H9 (cell line): ENCODE results near the gene GTF2H4. TPM values are rescaled to one million over a fixed set of nuclear protein-coding genes. Genes with fewer than 3 reads are reported as not detected.

Source experiments
- DNase-seq: peaks from one replicate; pipeline ENCODE4 v3.0.0-alpha.2; 2017
- H2AFZ ChIP-seq: one replicate; pipeline ENCODE4 v1.6.1; 2013; ENCODE audit warnings: mild to moderate bottlenecking, low read length, control low read depth, moderate library complexity
- H2AK5ac ChIP-seq: 2 replicates; pipeline ENCODE4 v1.6.1; 2013; ENCODE audit warnings: low read length, control low read depth, mixed read lengths; ENCODE audit not compliant: insufficient read length
- H2BK120ac ChIP-seq: one replicate; pipeline ENCODE4 v1.6.1; 2013; ENCODE audit warnings: low read depth, mild to moderate bottlenecking, low read length, control low read depth, inconsistent platforms; ENCODE audit not compliant: poor library complexity, severe bottlenecking
- H2BK12ac ChIP-seq: 2 replicates; pipeline ENCODE4 v1.6.1; 2013; ENCODE audit warnings: low read length, control low read depth, mixed read lengths, low read depth; ENCODE audit not compliant: insufficient read length
- H2BK15ac ChIP-seq: 2 replicates; pipeline ENCODE4 v1.6.1; 2013; ENCODE audit warnings: low read depth, low read length, control low read depth
- H2BK20ac ChIP-seq: one replicate; pipeline ENCODE4 v1.6.1; 2013; ENCODE audit warnings: low read depth, mild to moderate bottlenecking, low read length, control low read depth, inconsistent platforms; ENCODE audit not compliant: poor library complexity, severe bottlenecking
- H2BK5ac ChIP-seq: 2 replicates; pipeline ENCODE4 v1.6.1; 2013; ENCODE audit warnings: low read length, control low read depth, mixed read lengths; ENCODE audit not compliant: insufficient read length
- H3K14ac ChIP-seq: 2 replicates; pipeline ENCODE4 v1.6.1; 2013; ENCODE audit warnings: low read length, control low read depth; ENCODE audit not compliant: insufficient read depth
- H3K18ac ChIP-seq: 2 replicates; pipeline ENCODE4 v1.6.1; 2013; ENCODE audit warnings: low read depth, mild to moderate bottlenecking, mixed read lengths, low read length, control low read depth; ENCODE audit not compliant: insufficient read length
- H3K23ac ChIP-seq: 2 replicates; pipeline ENCODE4 v1.6.1; 2013; ENCODE audit warnings: low read length, control low read depth, mixed read lengths, low read depth; ENCODE audit not compliant: insufficient read length
- H3K23me2 ChIP-seq: 2 replicates; pipeline ENCODE4 v1.6.1; 2013; ENCODE audit warnings: low read depth, mild to moderate bottlenecking, mixed read lengths, low read length, control low read depth; ENCODE audit not compliant: insufficient read length, poor library complexity, severe bottlenecking
- H3K27ac ChIP-seq: 2 replicates; pipeline ENCODE4 v1.5.1; 2013; ENCODE audit warnings: low read length, control low read depth, mixed read lengths, low read depth; ENCODE audit not compliant: insufficient read length
- H3K27me3 ChIP-seq: 2 replicates; pipeline ENCODE4 v1.6.1; 2013; ENCODE audit warnings: low read length, control low read depth, inconsistent platforms; ENCODE audit not compliant: insufficient read depth
- H3K4ac ChIP-seq: 2 replicates; pipeline ENCODE4 v1.6.1; 2013; ENCODE audit warnings: low read depth, mild to moderate bottlenecking, control low read depth, inconsistent platforms, low read length, moderate library complexity
- H3K4me1 ChIP-seq: 2 replicates; pipeline ENCODE4 v1.6.1; 2013; ENCODE audit warnings: low read length, control low read depth, inconsistent platforms; ENCODE audit not compliant: insufficient read depth
- H3K4me2 ChIP-seq: 2 replicates; pipeline ENCODE4 v1.6.1; 2013; ENCODE audit warnings: low read length, control low read depth, mixed read lengths; ENCODE audit not compliant: insufficient read length, insufficient read depth
- H3K56ac ChIP-seq: 2 replicates; pipeline ENCODE4 v1.6.1; 2013; ENCODE audit warnings: low read depth, mild to moderate bottlenecking, mixed read lengths, low read length, control low read depth; ENCODE audit not compliant: insufficient read length
- H3K79me1 ChIP-seq: 2 replicates; pipeline ENCODE4 v1.6.1; 2013; ENCODE audit warnings: low read depth, mild to moderate bottlenecking, moderate library complexity, low read length, control low read depth, inconsistent platforms; ENCODE audit not compliant: insufficient read depth, poor library complexity, severe bottlenecking
- H3K79me2 ChIP-seq: 2 replicates; pipeline ENCODE4 v1.6.1; 2013; ENCODE audit warnings: low read length, control low read depth, inconsistent platforms; ENCODE audit not compliant: insufficient read depth
- H3K9ac ChIP-seq: 2 replicates; pipeline ENCODE4 v1.6.1; 2013; ENCODE audit warnings: low read length, control low read depth, mixed read lengths; ENCODE audit not compliant: insufficient read length; ENCODE audit errors: extremely low read depth
- H3K9me3 ChIP-seq: one replicate; pipeline ENCODE4 v1.6.1; 2013; ENCODE audit warnings: low read depth, low read length, inconsistent platforms; ENCODE audit not compliant: control insufficient read depth
- H3T11ph ChIP-seq: one replicate; pipeline ENCODE4 v1.6.1; 2013; ENCODE audit warnings: mild to moderate bottlenecking, low read length, control low read depth, inconsistent platforms
- H4K20me1 ChIP-seq: one replicate; pipeline ENCODE4 v1.6.1; 2013; ENCODE audit not compliant: control insufficient read depth, insufficient read length, insufficient read depth
- H4K5ac ChIP-seq: 2 replicates; pipeline ENCODE4 v1.6.1; 2013; ENCODE audit warnings: low read depth, mild to moderate bottlenecking, mixed read lengths, low read length, control low read depth; ENCODE audit not compliant: insufficient read length
- H4K8ac ChIP-seq: replicated peaks from 2 replicates; pipeline ENCODE4 v1.6.1; 2013; ENCODE audit warnings: low read length, control low read depth, mixed read lengths, low read depth; ENCODE audit not compliant: insufficient read length
- H4K91ac ChIP-seq: 2 replicates; pipeline ENCODE4 v1.6.1; 2013; ENCODE audit warnings: low read depth, mild to moderate bottlenecking, moderate library complexity, mixed read lengths, low read length, control low read depth; ENCODE audit not compliant: insufficient read length
- H3K27ac Mint-ChIP-seq, 3 experiments: 2 replicates in 2 of 3; 3 replicates in 1 of 3; pipeline ENCODE4 v1.8.0; 2020 to 2021; ENCODE audit warnings: mixed read lengths in 3 of 3, mild to moderate bottlenecking in 1 of 3, moderate library complexity in 1 of 3
- H3K27me3 Mint-ChIP-seq: 2 replicates; pipeline ENCODE4 v1.8.0; 2021; ENCODE audit warnings: low read depth, mild to moderate bottlenecking, moderate library complexity, mixed read lengths
- H3K36me3 Mint-ChIP-seq, 3 experiments: 2 replicates in 2 of 3; 3 replicates in 1 of 3; pipeline ENCODE4 v1.8.0; 2020 to 2021; ENCODE audit warnings: low read depth in 3 of 3, mixed read lengths in 3 of 3; ENCODE audit not compliant: insufficient read depth in 1 of 3
- H3K4me1 Mint-ChIP-seq, 2 experiments: 2 replicates each; pipeline ENCODE4 v1.8.0; 2020; ENCODE audit warnings: mixed read lengths in 2 of 2
- H3K4me3 Mint-ChIP-seq, 2 experiments: 2 replicates in 1 of 2; 3 replicates in 1 of 2; pipeline ENCODE4 v1.8.0; 2020 to 2021; ENCODE audit warnings: mild to moderate bottlenecking in 2 of 2, mixed read lengths in 2 of 2, moderate library complexity in 1 of 2
- H3K9me3 Mint-ChIP-seq, 2 experiments: 2 replicates in 1 of 2; 3 replicates in 1 of 2; pipeline ENCODE4 v1.8.0; 2020; ENCODE audit warnings: mild to moderate bottlenecking in 2 of 2, mixed read lengths in 2 of 2, moderate library complexity in 1 of 2
- WGBS: extraction: QIAGEN DNeasy Blood & Tissue Kit; methylation state at CpG from one replicate; pipeline ENCODE4 v1.1.7; 2013; ENCODE audit warnings: missing lambda C conversion rate, low lambda C conversion rate, mixed read lengths; ENCODE audit not compliant: insufficient read length; ENCODE audit errors: extremely low coverage; 5-methylcytosine and 5-hydroxymethylcytosine counted together
- total RNA-seq: library from RNA; stranded (reverse); gene quantifications from 2 replicates; pipeline ENCODE4 v1.2.1, GENCODE V29; 2021
- TF ChIP-seq, protein P1 (sequence below): fragments of 200-600 bp; sonication (generic); conservative IDR thresholded peaks from 3 replicates; pipeline ENCODE4 v1.8.0; 2021; ENCODE audit warnings: antibody characterized with exemption, mild to moderate bottlenecking

Gene GTF2H4
- total RNA-seq, 1 experiment from 2014 or later: 60.8 TPM

DNA sequence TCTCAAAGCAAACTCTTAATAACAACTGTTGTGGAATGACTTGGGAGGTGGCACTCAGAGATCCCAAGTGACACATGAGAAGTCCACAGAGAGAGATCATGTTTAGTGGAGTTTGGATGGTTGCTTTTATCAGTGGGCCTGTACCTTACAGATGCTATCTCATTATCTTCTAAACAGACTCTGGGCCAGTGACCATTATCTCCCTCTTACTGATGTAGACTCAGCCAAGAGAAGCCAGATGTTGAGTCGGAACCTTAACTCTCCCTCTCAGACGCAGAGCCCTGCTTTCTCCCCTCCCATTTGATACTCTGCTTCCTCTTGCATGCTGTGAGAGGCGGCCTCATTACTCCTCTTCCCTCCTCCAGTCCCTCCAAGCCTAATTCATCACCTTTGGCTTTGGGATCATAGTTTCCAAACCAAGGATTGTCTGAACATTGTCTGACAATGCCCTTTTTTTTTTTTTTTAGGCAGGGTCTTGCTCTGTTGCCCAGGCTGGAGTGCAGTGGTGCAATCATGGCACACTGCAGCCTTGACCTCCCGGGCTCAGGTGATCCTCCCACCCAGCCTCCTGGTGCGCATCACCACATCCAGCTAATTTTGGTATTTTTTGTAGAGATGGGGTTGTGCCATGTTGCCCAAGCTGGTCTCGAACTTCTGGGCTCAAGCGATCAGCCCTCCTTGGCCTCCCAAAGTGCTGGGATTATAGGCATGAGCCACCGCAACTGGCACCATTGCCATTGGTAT, 28.2 kb upstream of the GTF2H4 start:
- H3K9me3 Mint-ChIP-seq: peaks cover 3 to 9% of the 10 kb centered on the region in 2 experiments
- Histone ChIP-seq H4K91ac (no peak overlapping the region), H2AFZ (no peak overlapping the region), H4K5ac (no peak overlapping the region), H4K8ac (no peak overlapping the region), H3T11ph (no peak overlapping the region), H3K79me2 (peaks cover 3% of the 10 kb centered on the region; the same call in 1 of the 2 replicates), H3K27ac (no peak overlapping the region), H3K9ac (no peak overlapping the region), H3K4me2 (peak overlapping the region; percentile 95), H2AK5ac (no peak overlapping the region), H3K56ac (no peak overlapping the region), H3K4me1 (peaks cover 6% of the 10 kb centered on the region; the same call in 1 of the 2 replicates), H3K79me1 (no peaks in the 10 kb centered on the region), H3K14ac (no peak overlapping the region), H3K27me3 (no peaks in the 10 kb centered on the region), H3K23me2 (peaks cover 30% of the 10 kb centered on the region), H3K18ac (no peak overlapping the region), H2BK120ac (no peak overlapping the region), H3K9me3 (no peaks in the 10 kb centered on the region), H3K23ac (no peak overlapping the region), H2BK12ac (no peak overlapping the region), H3K4ac (no peak overlapping the region), H2BK15ac (no peak overlapping the region), H4K20me1 (no peaks in the 10 kb centered on the region), H2BK20ac (no peak overlapping the region), H2BK5ac (no peak overlapping the region)
- no CpG with 5 or more reads among the region's 8 CpGs for WGBS
- H3K27ac Mint-ChIP-seq: peak overlapping the region; percentile 59 to 98 (median 95); a peak in 4 of 7 replicates
- H3K27me3 Mint-ChIP-seq: no peaks in the 10 kb centered on the region; the same call in 1 of the 2 replicates
- DNase-seq: no peak
- H3K4me1 Mint-ChIP-seq: peaks cover 66 to 72% of the 10 kb centered on the region in 2 experiments
- peak overlapping the region in 1 of 2 experiments; percentile 92; a peak in 3 of 5 replicates for H3K4me3 Mint-ChIP-seq
- TF ChIP-seq, protein P1, sequence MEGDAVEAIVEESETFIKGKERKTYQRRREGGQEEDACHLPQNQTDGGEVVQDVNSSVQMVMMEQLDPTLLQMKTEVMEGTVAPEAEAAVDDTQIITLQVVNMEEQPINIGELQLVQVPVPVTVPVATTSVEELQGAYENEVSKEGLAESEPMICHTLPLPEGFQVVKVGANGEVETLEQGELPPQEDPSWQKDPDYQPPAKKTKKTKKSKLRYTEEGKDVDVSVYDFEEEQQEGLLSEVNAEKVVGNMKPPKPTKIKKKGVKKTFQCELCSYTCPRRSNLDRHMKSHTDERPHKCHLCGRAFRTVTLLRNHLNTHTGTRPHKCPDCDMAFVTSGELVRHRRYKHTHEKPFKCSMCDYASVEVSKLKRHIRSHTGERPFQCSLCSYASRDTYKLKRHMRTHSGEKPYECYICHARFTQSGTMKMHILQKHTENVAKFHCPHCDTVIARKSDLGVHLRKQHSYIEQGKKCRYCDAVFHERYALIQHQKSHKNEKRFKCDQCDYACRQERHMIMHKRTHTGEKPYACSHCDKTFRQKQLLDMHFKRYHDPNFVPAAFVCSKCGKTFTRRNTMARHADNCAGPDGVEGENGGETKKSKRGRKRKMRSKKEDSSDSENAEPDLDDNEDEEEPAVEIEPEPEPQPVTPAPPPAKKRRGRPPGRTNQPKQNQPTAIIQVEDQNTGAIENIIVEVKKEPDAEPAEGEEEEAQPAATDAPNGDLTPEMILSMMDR: no peak
- H3K36me3 Mint-ChIP-seq: peaks cover 2 to 8% (median 3%) of the 10 kb centered on the region in 3 experiments; a peak in 6 of 7 replicates
